Psoas muscle (tissue), 8 donors: ENCODE results near the gene MTA2. TPM values are rescaled to one million over a fixed set of nuclear protein-coding genes. Genes with fewer than 3 reads are reported as not detected.
A peak's percentile ranks its signal among the peaks of the same experiment; 100 is the strongest.
"Not testable (repeated sequence)": the region's sequence is repeated elsewhere in the genome, so short reads cannot be mapped to it uniquely, and the experiment has no call there.

Source experiments
- ATAC-seq, 4 donors: fragments of 200-7000 bp; cut with Tn5 transposase; one replicate each; pipeline ENCODE4 v1.9.1; 2020; ENCODE audit warnings: moderate library complexity in 3 of 4, mild to moderate bottlenecking in 2 of 4
- DNase-seq, 2 donors: peaks; one replicate each; pipeline ENCODE4 v3.0.0-alpha.2; 2020
- H3K27ac ChIP-seq: fragments of 200-600 bp; one replicate; pipeline ENCODE4 v1.8.0; 2022
- H3K27me3 ChIP-seq, 3 donors: fragments of 200-600 bp in 1 of 3; one replicate each; pipeline versions ENCODE4 v1.6.1 to v1.8.0; 2013 to 2022; ENCODE audit warnings: low read length in 2 of 3, mild to moderate bottlenecking in 2 of 3, moderate library complexity in 1 of 3; ENCODE audit not compliant: insufficient read depth in 3 of 3
- H3K36me3 ChIP-seq, 2 donors: fragments of 200-600 bp in 1 of 2; one replicate each; pipeline versions ENCODE4 v1.6.1 to v1.8.0; 2013 to 2022; ENCODE audit warnings: low read depth in 1 of 2, mild to moderate bottlenecking in 1 of 2, moderate library complexity in 1 of 2; ENCODE audit not compliant: insufficient read depth in 1 of 2
- H3K4me1 ChIP-seq: fragments of 200-600 bp; one replicate; pipeline ENCODE4 v1.8.0; 2022
- H3K4me3 ChIP-seq: fragments of 200-600 bp; one replicate; pipeline ENCODE4 v1.8.0; 2022; ENCODE audit warnings: mild to moderate bottlenecking
- H3K9me3 ChIP-seq: fragments of 200-600 bp; one replicate; pipeline ENCODE4 v1.8.0; 2022
- WGBS, 3 donors: extraction: QIAGEN DNeasy Blood & Tissue Kit; methylation state at CpG; one replicate each; pipeline versions ENCODE4 v1.1.6 to v1.1.7; 2013; 5-methylcytosine and 5-hydroxymethylcytosine counted together
- intact Hi-C, 2 donors: fragments of 100-400 bp; cut with DNase I; formaldehyde crosslinking; loops; one replicate each; pipeline versions ENCODE4 v1.11.0 to v1.14.2; 2022
- polyA plus RNA-seq, 3 donors: library from polyadenylated mRNA; stranded (reverse); fragments of 200-250 nt; gene quantifications; one replicate each; pipeline ENCODE4 v1.2.3, GENCODE V29; 2013
- total RNA-seq, 4 donors: library from RNA; stranded (reverse); fragmentation: NEBNext Ultra II Directional in 2 of 4; extraction: Animal tissue kit (Norgen Biotek cat#: 25700) in 2 of 4; gene quantifications; one replicate each; pipeline versions ENCODE4 v1.2.1 to v1.2.4, GENCODE V29; 2021 to 2023
- TF ChIP-seq, protein P1 (sequence below): fragments of 200-600 bp; IDR thresholded peaks from one replicate; pipeline ENCODE4 v1.8.0; 2022; ENCODE audit warnings: antibody characterized with exemption
- donor health status: healthy with polysubstance abuse.
- donor health status: DM: no; HTN: no; CAD: no; lungs with moderate emphysema.
- donor health status: Bipolar disorder and iron deficiency.
- donor health status: healthy.
- donor health status: DM: yes; HTN: yes; CAD: no.
- donor health status: DM: no; HTN: no; CAD: no.
- donor health status: DM: no; HTN: no; CAD: no.
- donor health status: DM: yes; HTN: yes; CAD: no.

MTA2 gene
- total and polyA plus RNA-seq, 7 donors, result 18.4 to 32.5 (median 27.1) TPM

DNA sequence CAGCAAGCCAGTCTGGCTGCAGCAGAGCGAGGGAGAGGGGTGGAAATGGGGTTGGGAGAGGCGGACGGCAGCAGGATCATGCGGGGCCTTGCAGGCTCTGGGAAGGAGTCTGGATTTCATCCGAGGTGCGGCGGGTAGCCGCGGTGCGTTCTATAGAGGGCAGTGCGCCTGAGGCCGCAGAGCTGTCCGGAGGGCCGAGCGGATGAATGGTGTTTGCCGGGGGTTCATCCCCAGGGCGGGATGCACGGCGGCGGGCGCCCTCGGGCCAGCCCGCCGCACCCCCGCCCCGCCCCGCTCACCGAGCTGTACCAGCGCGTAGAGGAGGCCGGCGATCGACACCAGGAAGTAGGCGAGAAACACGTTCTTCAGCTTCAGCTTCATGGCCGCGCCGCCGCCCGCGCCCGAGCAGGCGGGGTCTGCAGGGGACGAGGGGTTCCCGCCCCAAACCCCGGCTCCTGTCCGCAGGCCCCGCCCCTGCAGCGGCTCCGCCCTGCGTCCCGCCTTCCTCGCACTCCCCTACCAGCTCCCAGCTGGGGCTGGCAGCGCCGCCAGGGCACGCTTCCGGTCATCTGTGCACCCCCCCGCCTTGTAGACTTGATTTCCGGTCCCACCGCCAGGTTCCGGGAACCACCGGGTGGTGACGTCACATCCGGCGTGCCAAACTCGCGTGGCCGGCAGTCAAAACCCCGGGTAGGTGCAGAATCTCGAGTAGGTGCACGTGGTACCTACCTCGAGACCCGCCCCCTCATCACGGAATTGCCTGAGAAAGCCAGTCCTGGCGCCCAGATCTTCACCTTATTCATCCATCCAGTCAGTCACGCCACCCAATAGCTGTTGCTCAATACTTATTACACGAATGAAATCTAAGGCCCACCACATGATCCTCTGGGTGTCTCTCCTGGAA, 20.2 kb upstream of the MTA2 start, which contains the start of gene B3GAT3:
Gene B3GAT3, minus strand, starts transcription at position 420 of the 904 bp plus-strand sequence. Its CDS starts 39 bp downstream, at position 381.
- Histone ChIP-seq H3K36me3 (peaks cover 2 to 39% of the 10 kb centered on the region in 2 donors), H3K27ac (peak within 1 kb of the TSS; percentile 93), H3K27me3 (no peaks in the 10 kb centered on the region), H3K4me3 (peak within 1 kb of the TSS; percentile 79), H3K9me3 (no peaks in the 10 kb centered on the region), H3K4me1 (peaks cover 21% of the 10 kb centered on the region)
- ATAC-seq, result peak; percentile 97 to 99 (median 98)
- WGBS, 3 donors, result 0 to 1% (median 1%) methylated on average over 46 to 77 of the region's 77 CpGs
- TF ChIP-seq, protein P1, sequence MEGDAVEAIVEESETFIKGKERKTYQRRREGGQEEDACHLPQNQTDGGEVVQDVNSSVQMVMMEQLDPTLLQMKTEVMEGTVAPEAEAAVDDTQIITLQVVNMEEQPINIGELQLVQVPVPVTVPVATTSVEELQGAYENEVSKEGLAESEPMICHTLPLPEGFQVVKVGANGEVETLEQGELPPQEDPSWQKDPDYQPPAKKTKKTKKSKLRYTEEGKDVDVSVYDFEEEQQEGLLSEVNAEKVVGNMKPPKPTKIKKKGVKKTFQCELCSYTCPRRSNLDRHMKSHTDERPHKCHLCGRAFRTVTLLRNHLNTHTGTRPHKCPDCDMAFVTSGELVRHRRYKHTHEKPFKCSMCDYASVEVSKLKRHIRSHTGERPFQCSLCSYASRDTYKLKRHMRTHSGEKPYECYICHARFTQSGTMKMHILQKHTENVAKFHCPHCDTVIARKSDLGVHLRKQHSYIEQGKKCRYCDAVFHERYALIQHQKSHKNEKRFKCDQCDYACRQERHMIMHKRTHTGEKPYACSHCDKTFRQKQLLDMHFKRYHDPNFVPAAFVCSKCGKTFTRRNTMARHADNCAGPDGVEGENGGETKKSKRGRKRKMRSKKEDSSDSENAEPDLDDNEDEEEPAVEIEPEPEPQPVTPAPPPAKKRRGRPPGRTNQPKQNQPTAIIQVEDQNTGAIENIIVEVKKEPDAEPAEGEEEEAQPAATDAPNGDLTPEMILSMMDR, result no peak
- DNase-seq, result peak; percentile 99
- intact Hi-C loops, result no loop called here

DNA sequence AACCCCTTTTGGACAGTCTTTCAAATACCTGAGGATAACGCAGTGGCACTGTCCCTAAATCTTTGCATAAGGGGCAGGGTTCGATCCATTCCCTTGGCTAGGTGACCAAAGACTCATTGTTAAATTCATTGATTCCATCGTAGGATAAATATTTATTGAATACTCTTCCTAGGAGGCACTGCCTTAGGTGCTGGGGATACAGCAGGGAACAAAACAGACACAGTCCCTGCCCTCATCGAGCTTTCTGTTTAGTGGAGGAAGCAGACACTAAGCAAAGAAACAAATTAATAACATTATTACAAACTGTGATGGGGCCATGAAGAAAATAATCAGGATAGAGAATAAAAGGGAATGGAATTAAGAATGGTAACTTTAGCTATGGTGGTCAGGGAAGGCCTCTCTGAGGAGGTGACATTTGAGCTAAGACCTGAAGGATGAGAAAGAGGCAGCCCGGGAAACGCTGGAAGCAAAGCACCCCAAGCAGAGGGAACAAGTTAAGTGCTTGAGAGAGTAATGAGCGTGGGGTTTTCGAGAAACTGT, 19.4 kb upstream of the MTA2 start:
- intact Hi-C loops, result no loop called here
- WGBS, 3 donors, result 31 to 35% (median 34%) methylated on average over 8 of the region's 8 CpGs
- ATAC-seq, result no peak

DNA sequence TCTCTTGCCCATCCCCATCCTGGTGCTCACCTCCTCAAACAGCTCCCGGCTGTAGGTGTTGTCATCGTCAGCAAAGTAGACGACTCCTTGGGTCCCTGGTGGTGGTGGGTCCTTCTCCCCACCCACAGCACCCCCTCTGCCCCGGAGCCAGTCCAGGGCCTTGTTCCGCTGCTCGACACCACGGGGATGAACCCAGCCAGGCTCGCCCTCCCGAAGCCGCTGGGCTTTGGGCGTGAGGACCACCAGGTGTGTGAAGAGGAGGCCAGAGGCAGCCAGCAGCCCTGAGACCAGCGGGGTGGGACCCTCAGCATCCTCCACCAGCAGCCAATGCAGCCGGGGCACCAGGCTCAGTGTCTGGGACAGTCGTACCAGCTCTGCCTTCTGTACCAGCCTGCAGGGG, 15.3 kb upstream of the MTA2 start:
- H3K27me3 ChIP-seq, H3K9me3 ChIP-seq, H3K4me3 ChIP-seq, intact Hi-C loops, H3K27ac ChIP-seq, ATAC-seq, DNase-seq: not testable (repeated sequence)
- H3K4me1 ChIP-seq, result peaks cover 20% of the 10 kb centered on the region
- H3K36me3 ChIP-seq, result peaks cover 0 to 44% of the 10 kb centered on the region in 2 donors
- WGBS, 3 donors, result 92 to 95% (median 92%) methylated on average over 11 to 14 of the region's 14 CpGs

More for the DNA sequence above, 19.4 kb upstream of the MTA2 start:
- Histone ChIP-seq H3K9me3 (no peaks in the 10 kb centered on the region), H3K36me3 (peaks cover 2 to 39% of the 10 kb centered on the region in 2 donors), H3K27me3 (no peaks in the 10 kb centered on the region), H3K27ac (peak overlapping the region; percentile 93), H3K4me3 (peak overlapping the region; percentile 79), H3K4me1 (peaks cover 21% of the 10 kb centered on the region)
- TF ChIP-seq, protein P1, result no peak
- DNase-seq, result no peak

DNA sequence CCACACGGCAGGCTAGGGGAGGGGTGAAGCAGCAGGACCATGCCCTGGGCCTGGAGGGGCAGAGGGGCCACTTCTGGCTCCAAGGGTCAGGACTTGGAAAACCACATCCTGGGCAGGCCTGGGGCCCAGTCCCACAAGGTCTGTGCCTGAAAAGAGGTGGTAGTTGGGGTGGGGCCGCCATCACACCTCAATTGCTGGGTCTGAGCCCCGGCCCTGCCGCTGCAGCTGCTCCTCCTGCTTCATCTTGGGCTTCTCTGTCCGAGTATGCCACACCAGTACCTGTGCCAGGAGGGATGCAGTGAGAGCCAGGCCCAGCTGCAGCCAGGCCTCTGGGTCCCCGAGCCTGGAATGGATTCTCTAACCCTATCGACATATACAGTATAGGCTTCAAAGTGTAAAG, 13.9 kb upstream of the MTA2 start:
- peaks cover 18% of the 10 kb centered on the region for H3K4me1 ChIP-seq
- DNase-seq (no peak), ATAC-seq (no peak)
- H3K4me3 ChIP-seq, result no peak overlapping the region
- H3K27me3 ChIP-seq, result no peaks in the 10 kb centered on the region
- no peak overlapping the region for H3K27ac ChIP-seq
- H3K9me3 ChIP-seq, result no peaks in the 10 kb centered on the region
- intact Hi-C loops, result no loop called here
- 82 to 90% (median 83%) methylated on average over 7 of the region's 7 CpGs for WGBS, 3 donors
- TF ChIP-seq, protein P1, result no peak
- H3K36me3 ChIP-seq, result peaks cover 0 to 44% of the 10 kb centered on the region in 2 donors

DNA sequence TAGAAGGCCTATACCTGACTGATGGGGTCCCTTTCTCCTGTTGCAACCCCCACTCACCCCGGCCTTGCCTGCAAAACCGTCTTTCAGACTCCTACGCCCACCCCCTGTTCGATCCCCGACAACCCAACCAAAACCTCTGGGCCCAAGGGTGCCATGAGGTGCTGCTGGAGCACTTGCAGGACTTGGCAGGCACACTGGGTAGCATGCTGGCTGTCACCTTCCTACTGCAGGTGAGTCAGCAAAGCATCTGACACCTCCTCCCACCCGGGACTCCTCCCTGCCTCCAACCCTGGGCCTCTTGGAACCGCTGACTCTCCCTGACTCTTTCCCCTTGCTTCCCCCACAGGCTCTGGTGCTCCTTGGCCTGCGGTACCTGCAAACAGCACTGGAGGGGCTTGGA, 12.6 kb upstream of the MTA2 start:
- DNase-seq (no peak), ATAC-seq (no peak)
- intact Hi-C loops, result loop anchor here in 1 of 2 donors (5.0 kb wide), 1 partner anchor 38 kb away; the partner anchor contains the start of gene INTS5
- Histone ChIP-seq H3K4me1 (peaks cover 12% of the 10 kb centered on the region), H3K36me3 (peaks cover 0 to 48% of the 10 kb centered on the region in 2 donors), H3K27me3 (no peaks in the 10 kb centered on the region), H3K9me3 (no peaks in the 10 kb centered on the region), H3K4me3 (no peak overlapping the region), H3K27ac (peak overlapping the region; percentile 94)
- 70 to 83% (median 73%) methylated on average over 8 of the region's 8 CpGs for WGBS, 3 donors
- TF ChIP-seq, protein P1, result no peak
